Lung (tissue), 16 donors: ENCODE measurements around the gene SLC2A14. TPM values are rescaled to one million over a fixed set of nuclear protein-coding genes. Genes with fewer than 3 reads are reported as not detected.
"Not testable (repeated sequence)": the region's sequence is repeated elsewhere in the genome, so short reads cannot be mapped to it uniquely, and the experiment has no call there.

Source experiments
- ATAC-seq: fragments of 200-7000 bp; cut with Tn5 transposase; one replicate; pipeline ENCODE4 v1.9.1; 2020; ENCODE audit warnings: moderate number of reproducible peaks; ENCODE audit not compliant: insufficient read depth, low FRiP score
- DNase-seq, 3 donors: peaks; one replicate each; pipeline ENCODE4 v3.0.0-alpha.2; 2013 to 2017
- H3K27ac ChIP-seq, 2 donors: one replicate each; pipeline ENCODE4 v1.5.1; 2013; ENCODE audit warnings: mild to moderate bottlenecking in 2 of 2, moderate library complexity in 2 of 2, control low read depth in 1 of 2, inconsistent platforms in 1 of 2, low read depth in 1 of 2, low read length in 1 of 2
- H3K27me3 ChIP-seq, 3 donors: one replicate each; pipeline ENCODE4 v1.5.1; 2013; ENCODE audit warnings: low read length in 2 of 3; ENCODE audit not compliant: control insufficient read depth in 3 of 3, insufficient read depth in 3 of 3
- H3K36me3 ChIP-seq, 4 donors: one replicate each; pipeline ENCODE4 v1.5.1; 2013; ENCODE audit warnings: low read length in 4 of 4, mild to moderate bottlenecking in 1 of 4, moderate library complexity in 1 of 4; ENCODE audit not compliant: control insufficient read depth in 4 of 4, insufficient read depth in 4 of 4
- H3K4me1 ChIP-seq, 5 donors: one replicate each; pipeline ENCODE4 v1.5.1; 2013; ENCODE audit warnings: low read length in 5 of 5, mild to moderate bottlenecking in 2 of 5, moderate library complexity in 1 of 5; ENCODE audit not compliant: control insufficient read depth in 5 of 5, insufficient read depth in 5 of 5
- H3K4me3 ChIP-seq: one replicate; pipeline ENCODE4 v1.5.1; 2013; ENCODE audit warnings: mild to moderate bottlenecking, control low read depth, moderate library complexity
- H3K9ac ChIP-seq, 2 donors: one replicate each; pipeline ENCODE4 v1.5.1; 2013; ENCODE audit warnings: low read length in 2 of 2, control low read depth in 1 of 2; ENCODE audit not compliant: insufficient read depth in 1 of 2
- H3K9me3 ChIP-seq, 4 donors: one replicate each; pipeline ENCODE4 v1.5.1; 2013; ENCODE audit warnings: low read length in 3 of 4, mild to moderate bottlenecking in 1 of 4, moderate library complexity in 1 of 4; ENCODE audit not compliant: control insufficient read depth in 4 of 4, insufficient read depth in 3 of 4
- WGBS, 2 donors: extraction: QIAGEN DNeasy Blood & Tissue Kit; methylation state at CpG; one replicate each; pipeline ENCODE4 v1.1.7; 2013; 5-methylcytosine and 5-hydroxymethylcytosine counted together
- long read RNA-seq, 5 donors: transcript quantifications; one replicate each; lab custom pipeline, GENCODE V29; 2026
- polyA plus RNA-seq, 2 donors: library from polyadenylated mRNA; stranded (reverse); fragments of 200-250 nt; gene quantifications; one replicate each; pipeline ENCODE4 v1.2.1, GENCODE V29; 2013
- total RNA-seq, 2 donors: library from RNA; depleted of rRNA in 1 of 2; stranded (reverse); fragments of >200 nt in 1 of 2; gene quantifications; one replicate each; pipeline ENCODE4 v1.2.1, GENCODE V29; 2014 to 2021
- TF ChIP-seq, protein P1 (sequence below): IDR thresholded peaks from 2 replicates; pipeline ENCODE4 v1.5.1; 2012; ENCODE audit warnings: mild to moderate bottlenecking; ENCODE audit errors: control extremely low read depth, extremely low read depth
- donor health status: control.
- donor health status: control.
- donor health status: Bipolar disorder and iron deficiency.
- donor health status: healthy.
- donor health status: DM: yes; HTN: yes; CAD: no.

Gene SLC2A14
- total RNA-seq = under 1 TPM in 1 of 2 donors, not detected in 1; 0.12 TPM
- under 1 TPM in 1 of 2 donors, not detected in 1; 0.17 TPM for polyA plus RNA-seq
- long read RNA-seq, donor 1 = 0 reads
- long read RNA-seq, donor 2 = 0 reads
- long read RNA-seq, donor 3 = 0 reads
- long read RNA-seq, donor 4 = 0 reads
- long read RNA-seq, donor 5, partial matches to known transcripts = 10 of 10 reads
- long read RNA-seq, donor 5, other reads (novel, unspliced or antisense) = 0 of 10 reads

DNA sequence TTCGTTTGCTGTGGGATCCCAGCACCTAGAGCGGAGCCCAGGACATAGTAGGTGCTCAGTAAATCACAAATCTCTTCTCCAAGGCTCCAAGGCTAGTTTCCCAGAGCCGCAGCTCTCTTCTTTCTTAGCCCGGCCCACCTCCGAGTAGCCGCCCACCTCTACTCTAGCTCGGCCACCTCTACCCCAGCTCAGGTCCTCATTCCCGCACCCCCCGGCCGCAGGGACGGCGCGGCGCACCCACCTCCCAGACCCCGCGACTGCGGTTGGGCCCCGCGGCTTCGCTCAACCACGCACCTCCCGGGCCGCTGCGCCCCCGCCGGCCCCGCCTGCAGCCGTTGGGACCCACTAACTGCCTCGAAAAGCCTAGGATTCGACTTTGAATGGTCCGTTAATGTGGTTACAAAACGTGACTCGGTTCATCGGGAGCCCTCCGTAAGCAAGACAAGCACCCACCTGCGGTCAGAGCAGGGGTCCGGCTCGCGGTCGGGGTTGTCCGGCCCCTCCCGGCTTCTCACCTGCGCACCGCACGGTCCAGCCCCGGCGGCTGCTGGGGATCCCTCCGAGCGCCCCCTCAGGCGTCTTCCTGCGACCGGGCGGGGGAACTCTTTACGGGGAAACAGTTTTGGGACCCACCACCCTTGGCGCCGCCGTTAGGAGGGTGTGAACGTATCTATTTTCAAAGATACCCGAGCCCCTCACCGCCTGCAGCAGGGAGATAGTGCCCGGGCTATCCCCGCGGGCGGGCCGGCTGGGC is at the start of gene SLC2A14:
Gene SLC2A14, minus strand, starts transcription at position 350 of the 754 bp plus-strand sequence. CDS start 3,035 bp downstream, outside the sequence.
- peaks cover 0 to 22% (median 17%) of the 10 kb centered on the region in 3 donors for H3K27me3 ChIP-seq
- ATAC-seq (no peak), DNase-seq (no peak)
- peaks cover 0 to 2% (median 0%) of the 10 kb centered on the region in 4 donors for H3K9me3 ChIP-seq
- TF ChIP-seq, protein P1, sequence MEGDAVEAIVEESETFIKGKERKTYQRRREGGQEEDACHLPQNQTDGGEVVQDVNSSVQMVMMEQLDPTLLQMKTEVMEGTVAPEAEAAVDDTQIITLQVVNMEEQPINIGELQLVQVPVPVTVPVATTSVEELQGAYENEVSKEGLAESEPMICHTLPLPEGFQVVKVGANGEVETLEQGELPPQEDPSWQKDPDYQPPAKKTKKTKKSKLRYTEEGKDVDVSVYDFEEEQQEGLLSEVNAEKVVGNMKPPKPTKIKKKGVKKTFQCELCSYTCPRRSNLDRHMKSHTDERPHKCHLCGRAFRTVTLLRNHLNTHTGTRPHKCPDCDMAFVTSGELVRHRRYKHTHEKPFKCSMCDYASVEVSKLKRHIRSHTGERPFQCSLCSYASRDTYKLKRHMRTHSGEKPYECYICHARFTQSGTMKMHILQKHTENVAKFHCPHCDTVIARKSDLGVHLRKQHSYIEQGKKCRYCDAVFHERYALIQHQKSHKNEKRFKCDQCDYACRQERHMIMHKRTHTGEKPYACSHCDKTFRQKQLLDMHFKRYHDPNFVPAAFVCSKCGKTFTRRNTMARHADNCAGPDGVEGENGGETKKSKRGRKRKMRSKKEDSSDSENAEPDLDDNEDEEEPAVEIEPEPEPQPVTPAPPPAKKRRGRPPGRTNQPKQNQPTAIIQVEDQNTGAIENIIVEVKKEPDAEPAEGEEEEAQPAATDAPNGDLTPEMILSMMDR = no peak
- H3K27ac ChIP-seq = no peak within 1 kb of the TSS
- WGBS, 2 donors = 16 to 21% methylated on average over 65 of the region's 65 CpGs
- no peaks in the 10 kb centered on the region for H3K36me3 ChIP-seq
- no peak within 1 kb of the TSS for H3K4me3 ChIP-seq
- H3K9ac ChIP-seq = no peak within 1 kb of the TSS
- H3K4me1 ChIP-seq = peaks cover 0 to 2% (median 0%) of the 10 kb centered on the region in 5 donors

DNA sequence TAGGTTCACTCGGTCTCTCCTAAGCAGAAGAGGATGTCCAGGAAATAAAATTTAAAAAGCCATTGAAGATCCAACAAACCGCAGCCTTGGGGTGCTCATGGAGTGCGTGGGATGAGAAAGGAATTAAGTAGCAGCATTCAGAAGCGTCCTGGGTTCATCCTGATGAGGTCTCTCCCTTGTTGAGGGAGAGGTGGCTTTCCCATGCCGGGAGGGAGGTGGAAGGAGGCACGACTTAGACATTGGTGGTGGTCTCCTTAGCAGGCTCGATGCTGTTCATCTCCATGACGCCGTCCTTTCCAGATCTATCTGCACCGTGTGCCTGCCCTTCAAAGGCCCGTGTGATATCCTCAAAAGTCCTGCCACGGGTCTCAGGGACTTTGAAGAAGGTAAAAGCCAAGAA is 48.5 kb upstream of the SLC2A14 start:
- H3K27ac ChIP-seq, DNase-seq, H3K4me3 ChIP-seq, H3K9ac ChIP-seq, ATAC-seq, H3K27me3 ChIP-seq, H3K9me3 ChIP-seq, H3K4me1 ChIP-seq: not testable (repeated sequence)
- WGBS, 2 donors = 86 to 88% methylated on average over 12 of the region's 12 CpGs
- H3K36me3 ChIP-seq = peaks cover 5 to 26% (median 15%) of the 10 kb centered on the region in 4 donors

DNA sequence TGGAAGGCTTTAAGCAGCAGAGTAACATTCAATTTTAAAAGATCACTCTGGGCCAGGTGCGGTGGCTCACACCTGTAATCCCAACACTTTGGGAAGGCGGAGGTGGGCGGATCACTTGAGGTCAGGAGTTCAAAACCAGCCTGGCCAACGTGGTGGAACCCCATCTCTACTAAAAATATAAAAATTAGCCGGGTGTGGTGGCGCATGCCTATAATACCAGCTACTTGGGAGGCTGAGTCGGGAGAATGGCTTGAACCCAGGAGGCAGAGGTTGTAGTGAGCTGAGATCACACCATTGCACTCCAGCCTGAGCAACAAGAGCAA is 45.5 kb upstream of the SLC2A14 start:
- 92 to 94% methylated on average over 7 of the region's 7 CpGs for WGBS, 2 donors
- not testable (repeated sequence) for H3K9me3 ChIP-seq, DNase-seq, ATAC-seq, H3K27ac ChIP-seq, H3K27me3 ChIP-seq, H3K4me1 ChIP-seq, H3K9ac ChIP-seq, H3K4me3 ChIP-seq
- peaks cover under 1 to 18% (median 10%) of the 10 kb centered on the region in 4 donors for H3K36me3 ChIP-seq

DNA sequence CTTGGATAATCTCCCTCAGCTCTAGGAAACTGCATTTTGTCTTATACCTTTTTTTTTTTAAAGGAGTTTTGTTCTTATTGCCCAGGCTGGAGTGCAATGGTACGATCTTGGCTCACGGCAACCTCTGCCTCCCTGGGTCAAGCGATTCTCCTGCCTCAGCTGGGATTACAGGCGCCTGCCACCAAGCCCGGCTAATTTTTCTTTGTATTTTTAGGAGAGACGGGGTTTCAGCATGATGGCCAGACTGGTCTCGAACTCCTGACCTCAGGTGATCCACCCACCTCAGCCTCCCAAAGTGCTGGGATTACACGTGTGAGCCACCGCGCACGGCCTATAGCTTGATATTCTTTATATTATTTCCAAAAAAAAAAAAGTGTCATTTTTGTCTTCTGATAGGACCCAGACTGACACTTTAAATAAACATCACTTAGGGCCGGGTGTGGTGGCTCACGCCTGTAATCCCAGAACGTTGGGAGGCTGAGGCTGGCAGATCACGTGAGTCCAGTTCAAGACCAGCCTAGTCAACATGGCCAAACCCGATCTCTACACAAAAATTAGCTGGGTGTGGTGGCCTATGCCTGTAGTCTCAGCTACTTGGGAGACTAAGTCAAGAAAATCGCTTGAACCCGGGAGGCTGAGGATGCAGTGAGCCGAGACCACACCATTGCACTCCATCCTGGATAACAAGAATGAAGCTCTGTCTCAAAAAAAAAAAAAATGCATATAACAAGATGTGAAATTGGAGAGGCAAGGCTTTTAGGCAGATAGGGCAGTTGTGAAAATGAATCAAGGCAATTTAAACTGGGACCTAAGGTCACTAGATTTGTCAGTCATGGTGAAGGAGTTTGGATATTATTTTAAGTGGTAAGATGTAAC is 44.9 kb upstream of the SLC2A14 start:
- no peak overlapping the region for H3K27ac ChIP-seq
- TF ChIP-seq, protein P1 = no peak
- H3K4me3 ChIP-seq = no peak overlapping the region
- DNase-seq = no peak
- 89 to 93% methylated on average over 19 of the region's 19 CpGs for WGBS, 2 donors
- H3K9me3 ChIP-seq = peaks cover 0 to 2% (median 0%) of the 10 kb centered on the region in 4 donors
- no peaks in the 10 kb centered on the region for H3K27me3 ChIP-seq
- no peak for ATAC-seq
- peaks cover 0 to 4% (median 0%) of the 10 kb centered on the region in 5 donors for H3K4me1 ChIP-seq
- peaks cover 0 to 15% (median 5%) of the 10 kb centered on the region in 4 donors for H3K36me3 ChIP-seq
- no peak overlapping the region for H3K9ac ChIP-seq
